HEK293 (cell line): ENCODE measurements around the gene CLEC18B.

ENCODE experiments used
- CTCF ChIP-seq: fragments of 450-650 bp; formaldehyde crosslinking; IDR thresholded peaks from 2 replicates; pipeline ENCODE4 v1.5.1; 2016; ENCODE audit warnings: missing biosample characterization, missing genetic modification characterization
- TCF7L2 ChIP-seq: IDR thresholded peaks from 2 replicates; pipeline ENCODE4 v1.6.1; 2011; ENCODE audit warnings: low read depth, mild to moderate bottlenecking, inconsistent platforms, low read length, moderate library complexity, borderline replicate concordance
- ZNF121 ChIP-seq: fragments of 450-650 bp; formaldehyde crosslinking; IDR thresholded peaks from 2 replicates; pipeline ENCODE4 v1.5.1; 2016; ENCODE audit warnings: missing biosample characterization, missing genetic modification characterization
- ZNF266 ChIP-seq: fragments of 450-650 bp; formaldehyde crosslinking; IDR thresholded peaks from 2 replicates; pipeline ENCODE4 v1.5.1; 2016; ENCODE audit warnings: missing biosample characterization, missing genetic modification characterization, low read depth
- ZNF449 ChIP-seq: fragments of 450-650 bp; formaldehyde crosslinking; IDR thresholded peaks from 2 replicates; pipeline ENCODE4 v1.5.1; 2017; ENCODE audit warnings: missing biosample characterization, mild to moderate bottlenecking, missing genetic modification characterization, moderate library complexity
- ZNF610 ChIP-seq: fragments of 450-650 bp; formaldehyde crosslinking; IDR thresholded peaks from 2 replicates; pipeline ENCODE4 v1.5.1; 2016; ENCODE audit warnings: missing biosample characterization, missing genetic modification characterization, borderline replicate concordance
- TF ChIP-seq, protein P1 (sequence below): fragments of 450-650 bp; formaldehyde crosslinking; IDR thresholded peaks from 2 replicates; pipeline ENCODE4 v1.5.1; 2016; ENCODE audit warnings: missing biosample characterization, missing genetic modification characterization

- TF ChIP-seq ZNF610 (tag by site-specific recombination) (no peak), TCF7L2 (no peak), CTCF (tag by site-specific recombination) (no peak), ZNF121 (no peak), ZNF449 (no peak), ZNF266 (tag by site-specific recombination) (no peak)
- TF ChIP-seq, protein P1, sequence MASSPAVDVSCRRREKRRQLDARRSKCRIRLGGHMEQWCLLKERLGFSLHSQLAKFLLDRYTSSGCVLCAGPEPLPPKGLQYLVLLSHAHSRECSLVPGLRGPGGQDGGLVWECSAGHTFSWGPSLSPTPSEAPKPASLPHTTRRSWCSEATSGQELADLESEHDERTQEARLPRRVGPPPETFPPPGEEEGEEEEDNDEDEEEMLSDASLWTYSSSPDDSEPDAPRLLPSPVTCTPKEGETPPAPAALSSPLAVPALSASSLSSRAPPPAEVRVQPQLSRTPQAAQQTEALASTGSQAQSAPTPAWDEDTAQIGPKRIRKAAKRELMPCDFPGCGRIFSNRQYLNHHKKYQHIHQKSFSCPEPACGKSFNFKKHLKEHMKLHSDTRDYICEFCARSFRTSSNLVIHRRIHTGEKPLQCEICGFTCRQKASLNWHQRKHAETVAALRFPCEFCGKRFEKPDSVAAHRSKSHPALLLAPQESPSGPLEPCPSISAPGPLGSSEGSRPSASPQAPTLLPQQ (tag by site-specific recombination): no peak
These were observed 42.6 kb upstream of the CLEC18B start for GRCh38 chr16:74463888-74464287.
